GM23338 (cell line): ENCODE measurements around the gene GFER.

Source experiments
- EZH2phosphoT487 ChIP-seq: fragments of 200-600 bp; sonication (generic); IDR thresholded peaks from one replicate; pipeline ENCODE4 v1.8.1; 2018; ENCODE audit warnings: antibody characterized with exemption; ENCODE audit not compliant: unreplicated experiment
- POLR2AphosphoS5 ChIP-seq: IDR thresholded peaks from 2 replicates; pipeline ENCODE4 v1.6.1; 2016; ENCODE audit warnings: antibody characterized with exemption, low read depth
- ZNF114 ChIP-seq: fragments of 250-450 bp; sonication (Bioruptor Pico); IDR thresholded peaks from 2 replicates; pipeline ENCODE4 v1.5.0; 2020; ENCODE audit warnings: mild to moderate bottlenecking, moderate library complexity
- TF ChIP-seq, protein P1 (sequence below), 2 experiments: fragments of 200-600 bp in 1 of 2; sonication (generic) in 1 of 2; conservative IDR thresholded peaks; 2 replicates each; pipeline versions ENCODE4 v1.5.1 to v1.6.1; 2016 to 2017; ENCODE audit warnings: antibody characterized with exemption in 2 of 2, low read depth in 2 of 2, mild to moderate bottlenecking in 2 of 2, moderate library complexity in 1 of 2
- TF ChIP-seq, protein P2 (sequence below): IDR thresholded peaks from one replicate; pipeline ENCODE4 v1.6.1; 2018; ENCODE audit warnings: antibody characterized with exemption; ENCODE audit not compliant: unreplicated experiment

DNA sequence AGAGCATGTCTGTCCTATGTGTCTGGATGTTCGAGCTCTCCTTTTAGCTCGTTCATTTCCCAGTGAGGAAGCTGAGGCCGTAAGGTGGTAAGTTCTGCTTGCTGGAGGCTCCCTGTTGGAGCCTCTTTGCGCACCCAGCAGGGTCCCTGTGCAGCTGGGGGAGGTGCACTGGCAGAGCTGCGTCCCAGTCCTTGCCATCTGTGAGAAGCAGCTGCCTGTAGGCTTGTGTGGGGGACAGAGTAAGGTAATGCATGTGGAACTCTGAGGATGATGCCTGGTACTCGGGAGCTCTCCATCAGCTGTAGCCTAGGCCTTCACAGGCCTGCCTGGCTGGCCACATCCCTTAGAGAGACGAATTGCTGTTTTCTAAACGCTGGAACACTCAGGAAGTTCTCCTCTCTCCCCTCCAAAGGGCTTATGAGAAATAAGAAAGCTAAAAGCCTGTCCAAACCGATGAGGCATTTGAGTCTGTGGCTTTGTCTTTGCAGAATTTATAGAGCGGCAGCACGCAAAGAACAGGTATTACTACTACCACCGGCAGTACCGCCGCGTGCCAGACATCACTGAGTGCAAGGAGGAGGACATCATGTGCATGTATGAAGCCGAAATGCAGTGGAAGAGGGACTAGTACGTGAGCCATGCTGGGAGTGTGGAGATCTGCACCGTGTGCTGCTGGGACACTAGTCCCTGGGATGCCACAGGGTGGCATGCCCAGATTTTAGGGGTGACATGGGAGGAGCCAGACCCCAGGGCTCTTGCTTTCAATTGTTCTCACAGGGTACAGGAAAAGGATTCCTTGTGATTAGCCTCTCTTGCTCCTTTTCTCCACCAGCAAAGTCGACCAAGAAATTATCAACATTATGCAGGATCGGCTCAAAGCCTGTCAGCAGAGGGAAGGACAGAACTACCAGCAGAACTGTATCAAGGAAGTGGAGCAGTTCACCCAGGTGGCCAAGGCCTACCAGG, 23.0 kb upstream of the GFER start:
- TF ChIP-seq POLR2AphosphoS5 (peak; percentile 80), EZH2phosphoT487 (no peak), ZNF114 (CRISPR knock-in tag) (no peak)
- TF ChIP-seq, protein P1, sequence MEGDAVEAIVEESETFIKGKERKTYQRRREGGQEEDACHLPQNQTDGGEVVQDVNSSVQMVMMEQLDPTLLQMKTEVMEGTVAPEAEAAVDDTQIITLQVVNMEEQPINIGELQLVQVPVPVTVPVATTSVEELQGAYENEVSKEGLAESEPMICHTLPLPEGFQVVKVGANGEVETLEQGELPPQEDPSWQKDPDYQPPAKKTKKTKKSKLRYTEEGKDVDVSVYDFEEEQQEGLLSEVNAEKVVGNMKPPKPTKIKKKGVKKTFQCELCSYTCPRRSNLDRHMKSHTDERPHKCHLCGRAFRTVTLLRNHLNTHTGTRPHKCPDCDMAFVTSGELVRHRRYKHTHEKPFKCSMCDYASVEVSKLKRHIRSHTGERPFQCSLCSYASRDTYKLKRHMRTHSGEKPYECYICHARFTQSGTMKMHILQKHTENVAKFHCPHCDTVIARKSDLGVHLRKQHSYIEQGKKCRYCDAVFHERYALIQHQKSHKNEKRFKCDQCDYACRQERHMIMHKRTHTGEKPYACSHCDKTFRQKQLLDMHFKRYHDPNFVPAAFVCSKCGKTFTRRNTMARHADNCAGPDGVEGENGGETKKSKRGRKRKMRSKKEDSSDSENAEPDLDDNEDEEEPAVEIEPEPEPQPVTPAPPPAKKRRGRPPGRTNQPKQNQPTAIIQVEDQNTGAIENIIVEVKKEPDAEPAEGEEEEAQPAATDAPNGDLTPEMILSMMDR (conservative IDR thresholded peaks at IDR 0.05; ENCODE audit: low read depth in 2 of 2) = no peak
- TF ChIP-seq, protein P2, sequence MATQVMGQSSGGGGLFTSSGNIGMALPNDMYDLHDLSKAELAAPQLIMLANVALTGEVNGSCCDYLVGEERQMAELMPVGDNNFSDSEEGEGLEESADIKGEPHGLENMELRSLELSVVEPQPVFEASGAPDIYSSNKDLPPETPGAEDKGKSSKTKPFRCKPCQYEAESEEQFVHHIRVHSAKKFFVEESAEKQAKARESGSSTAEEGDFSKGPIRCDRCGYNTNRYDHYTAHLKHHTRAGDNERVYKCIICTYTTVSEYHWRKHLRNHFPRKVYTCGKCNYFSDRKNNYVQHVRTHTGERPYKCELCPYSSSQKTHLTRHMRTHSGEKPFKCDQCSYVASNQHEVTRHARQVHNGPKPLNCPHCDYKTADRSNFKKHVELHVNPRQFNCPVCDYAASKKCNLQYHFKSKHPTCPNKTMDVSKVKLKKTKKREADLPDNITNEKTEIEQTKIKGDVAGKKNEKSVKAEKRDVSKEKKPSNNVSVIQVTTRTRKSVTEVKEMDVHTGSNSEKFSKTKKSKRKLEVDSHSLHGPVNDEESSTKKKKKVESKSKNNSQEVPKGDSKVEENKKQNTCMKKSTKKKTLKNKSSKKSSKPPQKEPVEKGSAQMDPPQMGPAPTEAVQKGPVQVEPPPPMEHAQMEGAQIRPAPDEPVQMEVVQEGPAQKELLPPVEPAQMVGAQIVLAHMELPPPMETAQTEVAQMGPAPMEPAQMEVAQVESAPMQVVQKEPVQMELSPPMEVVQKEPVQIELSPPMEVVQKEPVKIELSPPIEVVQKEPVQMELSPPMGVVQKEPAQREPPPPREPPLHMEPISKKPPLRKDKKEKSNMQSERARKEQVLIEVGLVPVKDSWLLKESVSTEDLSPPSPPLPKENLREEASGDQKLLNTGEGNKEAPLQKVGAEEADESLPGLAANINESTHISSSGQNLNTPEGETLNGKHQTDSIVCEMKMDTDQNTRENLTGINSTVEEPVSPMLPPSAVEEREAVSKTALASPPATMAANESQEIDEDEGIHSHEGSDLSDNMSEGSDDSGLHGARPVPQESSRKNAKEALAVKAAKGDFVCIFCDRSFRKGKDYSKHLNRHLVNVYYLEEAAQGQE = no peak
